Keratinocyte (primary cell): ENCODE data around the gene ZNF804A. TPM values are rescaled to one million over a fixed set of nuclear protein-coding genes. Genes with fewer than 3 reads are reported as not detected.

Source experiments
- DNase-seq: peaks from one replicate; pipeline ENCODE4 v3.0.0-alpha.2; 2011; ENCODE audit warnings: low read depth, missing footprints, low spot score
- FAIRE-seq: peaks from 2 replicates; lab custom pipeline; 2011; peaks lifted over from hg19 to GRCh38; lab: Jason Lieb, UNC
- H2AFZ ChIP-seq: 2 replicates; pipeline ENCODE4 v1.6.0; 2012; ENCODE audit warnings: low read length, control low read depth, inconsistent platforms; ENCODE audit not compliant: control insufficient read depth
- H3K27ac ChIP-seq: 2 replicates; pipeline ENCODE4 v1.5.1; 2011; ENCODE audit warnings: low read length; ENCODE audit not compliant: control insufficient read depth, insufficient read depth
- H3K27me3 ChIP-seq: 3 replicates; pipeline ENCODE4 v1.6.0; 2011; ENCODE audit warnings: low read length; ENCODE audit not compliant: control insufficient read depth, insufficient read depth; ENCODE audit errors: extremely low read depth
- H3K36me3 ChIP-seq, 2 experiments: 2 replicates in 1 of 2; 3 replicates in 1 of 2; pipeline ENCODE4 v1.5.1; 2011; ENCODE audit warnings: low read length in 2 of 2, mild to moderate bottlenecking in 1 of 2; ENCODE audit not compliant: control insufficient read depth in 2 of 2, insufficient read depth in 2 of 2; ENCODE audit errors: extremely low read depth in 1 of 2
- H3K4me1 ChIP-seq: 3 replicates; pipeline ENCODE4 v1.5.1; 2011; ENCODE audit warnings: low read length; ENCODE audit not compliant: control insufficient read depth, insufficient read depth; ENCODE audit errors: extremely low read depth
- H3K4me2 ChIP-seq: 3 replicates; pipeline ENCODE4 v1.6.0; 2011; ENCODE audit warnings: low read depth, low read length; ENCODE audit not compliant: control insufficient read depth, insufficient read depth; ENCODE audit errors: extremely low read depth
- H3K4me3 ChIP-seq, 3 experiments: fragments of 200-600 bp in 1 of 3; sonication (generic) in 1 of 3; 2 replicates in 2 of 3; 3 replicates in 1 of 3; pipeline ENCODE4 v1.5.1; 2011 to 2016; ENCODE audit warnings: low read length in 3 of 3, mild to moderate bottlenecking in 3 of 3, control low read depth in 2 of 3, inconsistent platforms in 1 of 3, low read depth in 1 of 3, mixed read lengths in 1 of 3, mixed run types in 1 of 3, moderate library complexity in 1 of 3; ENCODE audit not compliant: control insufficient read depth in 2 of 3, insufficient read depth in 2 of 3; ENCODE audit errors: extremely low read depth in 1 of 3
- H3K79me2 ChIP-seq: 2 replicates; pipeline ENCODE4 v1.6.0; 2012; ENCODE audit warnings: low read length; ENCODE audit not compliant: control insufficient read depth, insufficient read depth
- H3K9ac ChIP-seq: 3 replicates; pipeline ENCODE4 v1.6.0; 2011; ENCODE audit warnings: low read length; ENCODE audit not compliant: control insufficient read depth, insufficient read depth; ENCODE audit errors: extremely low read depth
- H3K9me1 ChIP-seq: 3 replicates; pipeline ENCODE4 v1.6.0; 2011; ENCODE audit warnings: low read length; ENCODE audit not compliant: control insufficient read depth, insufficient read depth; ENCODE audit errors: extremely low read depth
- H3K9me3 ChIP-seq: 2 replicates; pipeline ENCODE4 v1.5.1; 2012; ENCODE audit warnings: low read depth, low read length; ENCODE audit not compliant: control insufficient read depth
- H4K20me1 ChIP-seq: 3 replicates; pipeline ENCODE4 v1.6.0; 2011; ENCODE audit warnings: low read length; ENCODE audit not compliant: control insufficient read depth, insufficient read depth; ENCODE audit errors: extremely low read depth
- EZH2 ChIP-seq: IDR thresholded peaks from one replicate; pipeline ENCODE4 v1.6.1; 2012; ENCODE audit warnings: inconsistent platforms, mild to moderate bottlenecking, low read length, moderate library complexity
- dilution Hi-C: fragments of 300-500 bp; cut with MboI; formaldehyde crosslinking; loops from one replicate; pipeline ENCODE4 v1.7.0; 2020; ENCODE audit warnings: low sequenced_read_pairs; ENCODE audit not compliant: extremely low pct_ligation_motif_present
- polyA plus RNA-seq, 5 experiments: library from polyadenylated mRNA; depleted of rRNA in 3 of 5; stranded (reverse) in 3 of 5; stranded (forward) in 1 of 5; unstranded in 1 of 5; fragments of >200 nt; gene quantifications; 1 replicate in 1 of 5; 2 replicates in 3 of 5; 3 replicates in 1 of 5; pipeline versions ENCODE4 v1.2.1 to v1.2.3, GENCODE V29; 2011 to 2012; ENCODE audit warnings: missing spikeins in 2 of 5, low read depth in 1 of 5, low replicate concordance in 1 of 5
- TF ChIP-seq, protein P1 (sequence below), 3 experiments: IDR thresholded peaks in 1 of 3; conservative IDR thresholded peaks in 1 of 3; optimal IDR thresholded peaks in 1 of 3; 2 replicates in 2 of 3; 3 replicates in 1 of 3; pipeline versions ENCODE3 to v1.5.1; 2011; ENCODE audit warnings: low read length in 3 of 3, mild to moderate bottlenecking in 3 of 3, moderate library complexity in 2 of 3, control low read depth in 1 of 3, inconsistent platforms in 1 of 3; ENCODE audit not compliant: insufficient read depth in 2 of 3; ENCODE audit errors: extremely low read depth in 1 of 3

The ZNF804A gene
- polyA plus RNA-seq, 1 donor (not counting 4 experiments of a cell fraction or from before 2014, with no cell fraction given) = 0.08 TPM

DNA sequence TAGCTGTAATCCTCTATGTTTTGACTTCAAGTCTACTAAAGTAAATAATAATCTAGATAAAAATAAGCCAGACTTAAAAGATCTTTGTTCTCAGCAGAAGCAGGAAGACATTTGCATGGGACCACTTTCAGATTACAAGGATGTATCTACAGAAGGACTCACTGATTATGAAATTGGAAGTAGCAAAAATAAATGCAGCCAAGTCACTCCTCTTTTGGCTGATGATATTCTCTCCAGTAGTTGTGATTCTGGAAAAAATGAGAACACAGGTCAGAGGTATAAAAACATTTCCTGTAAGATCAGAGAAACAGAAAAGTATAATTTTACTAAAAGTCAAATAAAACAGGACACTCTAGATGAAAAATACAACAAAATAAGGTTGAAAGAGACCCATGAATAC is 338.4 kb downstream of the ZNF804A start:
- no peaks in the 10 kb centered on the region for H3K79me2 ChIP-seq
- no peaks in the 10 kb centered on the region for H3K4me1 ChIP-seq
- no peak overlapping the region for H3K4me3 ChIP-seq
- dilution Hi-C loops = no loop called here
- no peaks in the 10 kb centered on the region for H3K9me1 ChIP-seq
- no peaks in the 10 kb centered on the region for H4K20me1 ChIP-seq
- H2AFZ ChIP-seq = no peak overlapping the region
- H3K27ac ChIP-seq = no peak overlapping the region
- H3K36me3 ChIP-seq = no peaks in the 10 kb centered on the region
- H3K9ac ChIP-seq = no peak overlapping the region
- TF ChIP-seq, protein P1, sequence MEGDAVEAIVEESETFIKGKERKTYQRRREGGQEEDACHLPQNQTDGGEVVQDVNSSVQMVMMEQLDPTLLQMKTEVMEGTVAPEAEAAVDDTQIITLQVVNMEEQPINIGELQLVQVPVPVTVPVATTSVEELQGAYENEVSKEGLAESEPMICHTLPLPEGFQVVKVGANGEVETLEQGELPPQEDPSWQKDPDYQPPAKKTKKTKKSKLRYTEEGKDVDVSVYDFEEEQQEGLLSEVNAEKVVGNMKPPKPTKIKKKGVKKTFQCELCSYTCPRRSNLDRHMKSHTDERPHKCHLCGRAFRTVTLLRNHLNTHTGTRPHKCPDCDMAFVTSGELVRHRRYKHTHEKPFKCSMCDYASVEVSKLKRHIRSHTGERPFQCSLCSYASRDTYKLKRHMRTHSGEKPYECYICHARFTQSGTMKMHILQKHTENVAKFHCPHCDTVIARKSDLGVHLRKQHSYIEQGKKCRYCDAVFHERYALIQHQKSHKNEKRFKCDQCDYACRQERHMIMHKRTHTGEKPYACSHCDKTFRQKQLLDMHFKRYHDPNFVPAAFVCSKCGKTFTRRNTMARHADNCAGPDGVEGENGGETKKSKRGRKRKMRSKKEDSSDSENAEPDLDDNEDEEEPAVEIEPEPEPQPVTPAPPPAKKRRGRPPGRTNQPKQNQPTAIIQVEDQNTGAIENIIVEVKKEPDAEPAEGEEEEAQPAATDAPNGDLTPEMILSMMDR (optimal IDR thresholded peaks at IDR 0.05 in 1 of 3, IDR thresholded peaks at IDR 0.05 in 1 of 3, conservative IDR thresholded peaks at IDR 0.05 in 1 of 3; ENCODE audit: extremely low read depth in 1 of 3, insufficient read depth in 2 of 3, low read length in 3 of 3) = no peak
- TF ChIP-seq EZH2 = no peak
- no peak overlapping the region for H3K4me2 ChIP-seq
- DNase-seq (no peak), FAIRE-seq (no peak)
- no peaks in the 10 kb centered on the region for H3K27me3 ChIP-seq
- no peaks in the 10 kb centered on the region for H3K9me3 ChIP-seq

DNA sequence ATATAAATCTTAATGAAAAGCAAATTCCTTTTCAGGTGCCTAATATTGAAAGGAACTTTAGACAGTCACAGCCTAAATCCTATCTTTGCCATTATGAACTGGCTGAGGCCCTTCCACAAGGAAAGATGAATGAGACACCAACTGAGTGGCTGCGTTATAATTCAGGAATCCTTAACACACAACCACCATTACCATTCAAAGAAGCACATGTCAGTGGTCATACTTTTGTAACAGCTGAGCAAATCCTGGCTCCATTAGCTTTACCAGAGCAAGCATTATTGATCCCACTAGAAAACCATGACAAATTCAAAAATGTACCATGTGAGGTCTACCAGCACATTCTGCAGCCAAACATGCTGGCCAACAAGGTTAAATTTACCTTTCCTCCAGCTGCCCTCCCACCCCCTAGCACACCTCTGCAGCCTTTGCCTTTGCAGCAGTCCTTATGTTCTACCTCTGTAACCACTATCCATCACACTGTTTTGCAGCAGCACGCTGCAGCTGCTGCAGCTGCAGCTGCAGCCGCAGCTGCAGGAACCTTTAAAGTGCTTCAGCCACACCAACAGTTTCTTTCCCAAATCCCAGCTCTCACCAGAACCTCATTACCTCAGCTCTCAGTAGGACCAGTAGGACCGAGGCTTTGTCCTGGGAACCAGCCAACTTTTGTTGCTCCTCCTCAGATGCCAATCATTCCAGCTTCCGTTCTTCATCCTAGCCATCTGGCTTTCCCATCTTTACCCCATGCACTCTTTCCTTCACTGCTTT is 340.1 kb downstream of the ZNF804A start:
- Histone ChIP-seq H3K9me1 (no peaks in the 10 kb centered on the region), H3K4me3 (no peak overlapping the region), H3K9ac (no peak overlapping the region), H3K79me2 (no peaks in the 10 kb centered on the region), H4K20me1 (no peaks in the 10 kb centered on the region), H3K27ac (no peak overlapping the region), H3K4me2 (no peak overlapping the region), H3K9me3 (no peaks in the 10 kb centered on the region), H3K36me3 (no peaks in the 10 kb centered on the region), H3K27me3 (no peaks in the 10 kb centered on the region), H3K4me1 (no peaks in the 10 kb centered on the region), H2AFZ (no peak overlapping the region)
- dilution Hi-C loops = no loop called here
- DNase-seq (no peak), FAIRE-seq (no peak)
- TF ChIP-seq, protein P1 (optimal IDR thresholded peaks at IDR 0.05 in 1 of 3, IDR thresholded peaks at IDR 0.05 in 1 of 3, conservative IDR thresholded peaks at IDR 0.05 in 1 of 3; ENCODE audit: extremely low read depth in 1 of 3, insufficient read depth in 2 of 3, low read length in 3 of 3) = no peak
- no peak for TF ChIP-seq EZH2
